AG09309 (cell line): ENCODE data around the gene OR1J4.
"Not testable (repeated sequence)": the region's sequence is repeated elsewhere in the genome, so short reads cannot be mapped to it uniquely, and the experiment has no call there.

Source experiments
- DNase-seq: peaks from one replicate; pipeline ENCODE4 v3.0.0-alpha.2; 2010; ENCODE audit warnings: low read depth
- H3K4me3 ChIP-seq: 2 replicates; pipeline ENCODE4 v1.5.1; 2011; ENCODE audit warnings: mild to moderate bottlenecking, low read depth, low read length, moderate library complexity; ENCODE audit not compliant: control insufficient read depth
- CTCF ChIP-seq: IDR thresholded peaks from 2 replicates; pipeline ENCODE4 v1.5.1; 2011; ENCODE audit warnings: mild to moderate bottlenecking, low read depth, low read length, inconsistent platforms; ENCODE audit not compliant: insufficient read depth, control insufficient read depth; ENCODE audit errors: missing control alignments

The OR1J4 gene

GRCh38 chr9:122536134-122536533 lies 17.2 kb downstream of the OR1J4 start:
- no peak for TF ChIP-seq CTCF
- DNase-seq, result no peak
- no peak overlapping the region for H3K4me3 ChIP-seq

- H3K4me3 ChIP-seq, DNase-seq: not testable (repeated sequence)
Measured at GRCh38 chr9:122537066-122537465, 18.1 kb downstream of the OR1J4 start.

GRCh38 chr9:122538757-122539156 lies 19.8 kb downstream of the OR1J4 start:
- H3K4me3 ChIP-seq, result no peak overlapping the region
- no peak for DNase-seq
- TF ChIP-seq CTCF, result no peak

GRCh38 chr9:122546196-122546595 lies 27.3 kb downstream of the OR1J4 start:
- DNase-seq, result no peak
- no peak for TF ChIP-seq CTCF
- no peak overlapping the region for H3K4me3 ChIP-seq

GRCh38 chr9:122551371-122551770 lies 32.4 kb downstream of the OR1J4 start:
- H3K4me3 ChIP-seq, result no peak overlapping the region

GRCh38 chr9:122552812-122553211 lies 33.9 kb downstream of the OR1J4 start, which contains the start of gene OR1N2:
Gene OR1N2 (plus strand): TSS chr9:122553112. CDS start chr9:122553212, 100 bp downstream.
- no peak within 1 kb of the TSS for H3K4me3 ChIP-seq
- TF ChIP-seq CTCF, result no peak
- no peak for DNase-seq

More at GRCh38 chr9:122551371-122551770, 32.4 kb downstream of the OR1J4 start:
- DNase-seq, result no peak
- TF ChIP-seq CTCF, result no peak

- no peak for TF ChIP-seq CTCF
- no peak for DNase-seq
- no peak overlapping the region for H3K4me3 ChIP-seq
Measured at GRCh38 chr9:122561446-122561845, 42.5 kb downstream of the OR1J4 start.
